DND-41 (cell line): Measurements from ENCODE around the gene EPB41L4B.

Experiments
- ATAC-seq: fragments of 200-7000 bp; cut with Tn5 transposase; 3 replicates; pipeline ENCODE4 v1.9.1; 2021; ENCODE audit warnings: low read depth; ENCODE audit not compliant: insufficient read depth
- DNase-seq: peaks from one replicate; pipeline ENCODE4 v3.0.0-alpha.2; 2020
- H2AFZ ChIP-seq: 2 replicates; pipeline ENCODE4 v1.6.0; 2012; ENCODE audit warnings: low read depth, low read length
- H3K27ac ChIP-seq: 2 replicates; pipeline ENCODE4 v1.5.1; 2012; ENCODE audit warnings: low read length, inconsistent platforms
- H3K27me3 ChIP-seq: fragments of 200-600 bp; sonication (generic); 2 replicates; pipeline ENCODE4 v1.6.0; 2012; ENCODE audit warnings: low read length, mild to moderate bottlenecking, inconsistent platforms; ENCODE audit not compliant: insufficient read depth, poor library complexity
- H3K36me3 ChIP-seq: 2 replicates; pipeline ENCODE4 v1.5.1; 2012; ENCODE audit warnings: low read length, inconsistent platforms; ENCODE audit not compliant: insufficient read depth
- H3K4me1 ChIP-seq: 2 replicates; pipeline ENCODE4 v1.5.1; 2012; ENCODE audit warnings: mild to moderate bottlenecking, low read length; ENCODE audit not compliant: insufficient read depth
- H3K4me2 ChIP-seq: 2 replicates; pipeline ENCODE4 v1.6.0; 2012; ENCODE audit warnings: mild to moderate bottlenecking, moderate library complexity, low read length, inconsistent platforms; ENCODE audit not compliant: insufficient read depth
- H3K4me3 ChIP-seq, 2 experiments: fragments of 200-600 bp in 1 of 2; shearing (Covaris generic) in 1 of 2; 2 replicates each; pipeline ENCODE4 v1.5.1; 2012 to 2016; ENCODE audit warnings: inconsistent platforms in 2 of 2, low read length in 2 of 2, mild to moderate bottlenecking in 2 of 2, low read depth in 1 of 2, moderate library complexity in 1 of 2
- H3K79me2 ChIP-seq: 2 replicates; pipeline ENCODE4 v1.6.0; 2012; ENCODE audit warnings: low read length, inconsistent platforms; ENCODE audit not compliant: insufficient read depth
- H3K9ac ChIP-seq: 2 replicates; pipeline ENCODE4 v1.6.0; 2012; ENCODE audit warnings: low read depth, mild to moderate bottlenecking, inconsistent platforms, low read length, moderate library complexity
- H3K9me3 ChIP-seq: 2 replicates; pipeline ENCODE4 v1.5.1; 2012; ENCODE audit warnings: low read length, moderate library complexity, mild to moderate bottlenecking, inconsistent platforms; ENCODE audit not compliant: insufficient read depth, severe bottlenecking
- H4K20me1 ChIP-seq: 2 replicates; pipeline ENCODE4 v1.6.0; 2012; ENCODE audit warnings: low read length; ENCODE audit not compliant: insufficient read depth
- EZH2 ChIP-seq: IDR thresholded peaks from 3 replicates; pipeline ENCODE4 v1.6.1; 2012; ENCODE audit warnings: borderline replicate concordance, low read depth, mild to moderate bottlenecking, moderate library complexity, low read length, inconsistent platforms; ENCODE audit not compliant: severe bottlenecking
- TF ChIP-seq, protein P1 (sequence below): IDR thresholded peaks from 2 replicates; pipeline ENCODE4 v1.5.1; 2012; ENCODE audit warnings: borderline replicate concordance, low read length, moderate library complexity, mild to moderate bottlenecking; ENCODE audit not compliant: poor library complexity, severe bottlenecking; ENCODE audit errors: extremely low read depth

Gene EPB41L4B

DNA sequence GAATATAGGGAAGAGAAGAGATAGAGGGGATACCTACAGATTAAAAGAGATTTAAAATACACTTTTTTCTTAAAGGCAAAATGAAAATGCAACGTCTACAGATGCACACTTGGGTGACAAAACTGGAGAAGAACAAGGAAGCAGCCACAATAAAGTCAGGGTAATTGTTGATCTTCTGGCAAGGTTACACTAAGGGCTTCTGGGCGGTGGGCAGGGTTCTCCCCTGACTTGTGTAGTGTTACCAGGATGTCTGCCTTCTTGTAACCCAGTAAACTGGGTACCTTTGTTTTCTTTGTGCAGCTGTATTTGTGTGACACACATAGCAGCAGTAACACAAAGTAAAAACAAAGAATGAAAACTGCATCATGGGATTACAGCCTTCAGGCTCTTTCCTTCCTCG, 37.8 kb downstream of the EPB41L4B start:
- no peak for TF ChIP-seq EZH2
- TF ChIP-seq, protein P1, sequence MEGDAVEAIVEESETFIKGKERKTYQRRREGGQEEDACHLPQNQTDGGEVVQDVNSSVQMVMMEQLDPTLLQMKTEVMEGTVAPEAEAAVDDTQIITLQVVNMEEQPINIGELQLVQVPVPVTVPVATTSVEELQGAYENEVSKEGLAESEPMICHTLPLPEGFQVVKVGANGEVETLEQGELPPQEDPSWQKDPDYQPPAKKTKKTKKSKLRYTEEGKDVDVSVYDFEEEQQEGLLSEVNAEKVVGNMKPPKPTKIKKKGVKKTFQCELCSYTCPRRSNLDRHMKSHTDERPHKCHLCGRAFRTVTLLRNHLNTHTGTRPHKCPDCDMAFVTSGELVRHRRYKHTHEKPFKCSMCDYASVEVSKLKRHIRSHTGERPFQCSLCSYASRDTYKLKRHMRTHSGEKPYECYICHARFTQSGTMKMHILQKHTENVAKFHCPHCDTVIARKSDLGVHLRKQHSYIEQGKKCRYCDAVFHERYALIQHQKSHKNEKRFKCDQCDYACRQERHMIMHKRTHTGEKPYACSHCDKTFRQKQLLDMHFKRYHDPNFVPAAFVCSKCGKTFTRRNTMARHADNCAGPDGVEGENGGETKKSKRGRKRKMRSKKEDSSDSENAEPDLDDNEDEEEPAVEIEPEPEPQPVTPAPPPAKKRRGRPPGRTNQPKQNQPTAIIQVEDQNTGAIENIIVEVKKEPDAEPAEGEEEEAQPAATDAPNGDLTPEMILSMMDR: no peak
- H2AFZ ChIP-seq: no peak overlapping the region
- H3K4me2 ChIP-seq: no peak overlapping the region
- H3K79me2 ChIP-seq: no peaks in the 10 kb centered on the region
- H3K4me3 ChIP-seq: no peak overlapping the region
- H3K27me3 ChIP-seq: peaks cover 3% of the 10 kb centered on the region
- H3K4me1 ChIP-seq: no peaks in the 10 kb centered on the region
- ATAC-seq: no peak
- no peaks in the 10 kb centered on the region for H3K36me3 ChIP-seq
- H3K9me3 ChIP-seq: no peaks in the 10 kb centered on the region
- no peaks in the 10 kb centered on the region for H4K20me1 ChIP-seq
- no peak overlapping the region for H3K27ac ChIP-seq
- H3K9ac ChIP-seq: no peak overlapping the region
- DNase-seq: no peak

DNA sequence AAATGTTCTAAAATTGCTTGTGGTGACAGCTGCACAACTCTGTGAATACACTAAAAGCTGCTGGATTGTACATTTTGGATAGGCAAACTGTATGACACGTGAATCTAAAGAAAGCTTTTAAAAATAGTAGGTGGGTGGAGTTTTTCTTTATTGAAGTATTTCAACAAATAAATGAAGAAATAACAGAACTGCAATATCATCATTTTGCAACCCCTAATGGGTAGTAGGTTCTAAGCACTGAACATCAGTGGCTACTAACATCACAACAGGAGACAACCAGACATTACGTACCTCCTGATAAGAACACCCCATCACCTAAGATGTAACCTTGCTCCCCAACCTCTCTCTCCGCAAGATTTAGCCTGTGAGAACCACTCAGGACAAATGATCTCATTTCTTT, 38.6 kb downstream of the EPB41L4B start:
- no peak overlapping the region for H3K4me3 ChIP-seq

DNA sequence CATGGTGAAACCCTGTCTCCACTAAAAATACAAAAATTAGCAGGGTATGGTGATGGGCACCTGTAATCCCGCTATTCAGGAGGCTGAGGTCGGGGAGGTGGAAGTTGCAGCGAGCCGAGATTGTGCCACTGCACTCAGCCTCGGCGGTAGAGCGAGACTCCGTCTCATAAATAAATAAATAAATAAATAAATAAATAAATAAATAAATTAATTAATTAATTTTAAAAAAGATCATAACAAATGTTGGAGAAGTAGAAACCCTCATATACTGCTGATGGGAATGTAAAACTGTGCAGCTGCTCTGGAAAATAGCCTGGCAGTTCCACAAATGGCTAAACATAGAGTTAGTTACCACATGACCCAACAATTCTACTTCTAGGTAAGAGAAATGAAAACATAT, 39.3 kb downstream of the EPB41L4B start:
- Histone ChIP-seq H3K4me1 (no peaks in the 10 kb centered on the region), H3K4me2 (no peak overlapping the region), H2AFZ (no peak overlapping the region), H4K20me1 (no peaks in the 10 kb centered on the region), H3K9me3 (no peaks in the 10 kb centered on the region), H3K27ac (no peak overlapping the region), H3K79me2 (no peaks in the 10 kb centered on the region), H3K36me3 (no peaks in the 10 kb centered on the region), H3K4me3 (no peak overlapping the region), H3K27me3 (peaks cover 1% of the 10 kb centered on the region), H3K9ac (no peak overlapping the region)
- DNase-seq: no peak
- no peak for ATAC-seq
- TF ChIP-seq, protein P1: no peak
- no peak for TF ChIP-seq EZH2

More for the DNA sequence above, 38.6 kb downstream of the EPB41L4B start:
- H3K9ac ChIP-seq: no peak overlapping the region
- H3K36me3 ChIP-seq: no peaks in the 10 kb centered on the region
- no peak overlapping the region for H3K27ac ChIP-seq
- H3K4me1 ChIP-seq: no peaks in the 10 kb centered on the region
- H3K79me2 ChIP-seq: no peaks in the 10 kb centered on the region
- no peak overlapping the region for H2AFZ ChIP-seq
- no peaks in the 10 kb centered on the region for H4K20me1 ChIP-seq
- H3K9me3 ChIP-seq: no peaks in the 10 kb centered on the region
- no peak overlapping the region for H3K4me2 ChIP-seq
- no peak for ATAC-seq
- DNase-seq: no peak
- no peak for TF ChIP-seq EZH2
- TF ChIP-seq, protein P1: no peak
- peaks cover 3% of the 10 kb centered on the region for H3K27me3 ChIP-seq

DNA sequence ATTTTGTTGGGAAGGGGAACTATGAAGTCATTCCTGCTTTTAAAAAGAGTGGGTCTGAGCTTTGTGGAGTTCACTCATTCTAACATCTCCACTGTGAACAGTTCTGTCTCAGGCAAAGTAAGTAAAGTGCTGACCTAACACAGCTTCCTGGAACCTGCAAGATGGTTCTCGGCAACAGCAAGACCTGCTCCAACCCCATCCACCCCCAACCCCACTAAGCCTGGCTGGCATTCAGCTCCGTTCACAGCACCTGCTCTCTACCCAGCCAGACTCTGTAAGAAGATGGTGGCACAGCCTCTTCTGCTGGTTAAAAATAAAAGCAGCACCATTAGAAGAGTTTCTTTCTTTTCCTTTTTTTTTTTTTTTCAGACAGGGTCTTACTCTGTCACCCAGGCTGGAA, 42.0 kb downstream of the EPB41L4B start:
- H3K4me1 ChIP-seq: no peaks in the 10 kb centered on the region
- H2AFZ ChIP-seq: no peak overlapping the region
- no peak overlapping the region for H3K27ac ChIP-seq
- H4K20me1 ChIP-seq: no peaks in the 10 kb centered on the region
- H3K27me3 ChIP-seq: no peaks in the 10 kb centered on the region
- TF ChIP-seq, protein P1: no peak
- TF ChIP-seq EZH2: no peak
- H3K9me3 ChIP-seq: no peaks in the 10 kb centered on the region
- DNase-seq (no peak), ATAC-seq (no peak)
- no peak overlapping the region for H3K4me3 ChIP-seq
- H3K4me2 ChIP-seq: no peak overlapping the region
- no peaks in the 10 kb centered on the region for H3K36me3 ChIP-seq
- no peak overlapping the region for H3K9ac ChIP-seq
- no peaks in the 10 kb centered on the region for H3K79me2 ChIP-seq
